Measurements from ENCODE around the gene FAM185A.
A peak's percentile ranks its signal among the peaks of the same experiment; 100 is the strongest.
"Not testable (repeated sequence)": the region's sequence is repeated elsewhere in the genome, so short reads cannot be mapped to it uniquely, and the experiment has no call there.

The FAM185A gene

DNA sequence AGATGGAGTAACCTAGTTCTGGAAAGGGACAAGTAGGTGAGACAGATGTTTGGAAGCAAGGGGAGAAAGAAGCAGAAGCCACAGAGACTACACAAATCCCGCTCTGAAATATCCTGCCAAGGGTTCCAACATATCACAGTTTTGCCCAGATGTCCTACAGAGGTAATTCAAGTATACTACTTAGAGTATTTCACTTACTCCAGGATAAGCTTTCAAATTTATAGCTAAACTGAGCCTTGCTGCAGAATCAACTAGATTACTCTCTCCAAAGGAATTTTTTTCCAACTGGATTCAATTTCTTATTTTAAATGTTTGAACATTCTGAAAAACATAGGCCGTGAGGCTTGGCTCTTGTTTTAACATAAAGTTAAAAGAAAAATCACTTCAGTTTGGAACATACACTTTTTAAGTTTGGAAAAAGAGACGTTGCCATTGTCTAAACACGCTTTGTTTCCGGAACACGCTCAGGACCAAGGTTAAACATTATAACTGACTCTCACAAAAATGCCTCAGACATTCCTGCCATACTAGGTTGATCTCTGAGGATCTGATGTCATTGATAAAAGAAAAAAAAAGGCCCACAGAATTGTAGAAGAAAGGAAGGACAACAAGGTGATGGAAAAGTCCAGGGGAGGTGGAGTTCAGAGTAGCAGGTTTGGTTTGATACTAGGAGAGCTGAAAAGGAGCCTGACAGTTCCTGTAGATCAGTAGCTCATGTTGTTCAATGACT is 74.8 kb downstream of the FAM185A start:
- no peak for FAIRE-seq
- DNase-seq (ENCODE audit: insufficient read length, low spot score) = no peak

DNA sequence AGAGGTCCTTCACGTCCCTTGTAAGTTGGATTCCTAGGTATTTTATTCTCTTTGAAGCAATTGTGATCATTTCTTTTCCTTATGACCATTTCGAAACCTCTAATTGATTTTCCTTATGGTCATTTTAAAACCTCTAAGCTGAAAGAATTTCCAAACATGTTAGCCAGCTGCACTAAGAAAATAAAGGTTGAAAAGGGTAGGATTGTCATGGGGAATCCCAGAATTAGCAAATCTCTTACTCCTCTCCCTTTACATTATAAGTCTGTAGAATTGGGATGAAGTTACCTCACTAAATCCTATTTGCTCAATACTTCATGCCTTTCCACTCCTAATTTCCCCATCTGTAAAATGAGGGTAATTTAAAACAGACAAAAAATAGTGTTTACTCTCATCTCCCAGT is 79.5 kb downstream of the FAM185A start:
- no peak for DNase-seq (ENCODE audit: insufficient read length, low spot score)
- FAIRE-seq = no peak

DNA sequence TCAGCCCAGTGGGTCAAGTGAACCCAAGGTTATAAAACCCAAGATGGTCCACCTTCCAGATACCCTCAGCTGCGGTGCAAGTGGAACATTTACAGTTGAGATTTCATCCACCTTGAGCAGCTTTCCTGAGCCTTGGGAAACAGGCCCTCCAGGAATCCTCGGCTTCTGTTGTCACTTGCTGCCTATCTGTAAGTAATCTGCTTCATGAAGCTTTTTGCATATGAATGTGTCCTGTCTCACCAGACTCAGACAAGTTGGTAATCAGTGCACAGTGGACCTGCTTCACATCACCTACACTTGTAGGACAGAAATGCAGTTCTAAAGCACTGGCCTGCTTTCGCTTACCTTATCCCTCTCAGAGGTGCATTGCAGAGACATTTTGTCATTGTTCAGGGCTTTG is 80.3 kb downstream of the FAM185A start:
- no peak for DNase-seq (ENCODE audit: insufficient read length, low spot score)
- no peak for FAIRE-seq

DNA sequence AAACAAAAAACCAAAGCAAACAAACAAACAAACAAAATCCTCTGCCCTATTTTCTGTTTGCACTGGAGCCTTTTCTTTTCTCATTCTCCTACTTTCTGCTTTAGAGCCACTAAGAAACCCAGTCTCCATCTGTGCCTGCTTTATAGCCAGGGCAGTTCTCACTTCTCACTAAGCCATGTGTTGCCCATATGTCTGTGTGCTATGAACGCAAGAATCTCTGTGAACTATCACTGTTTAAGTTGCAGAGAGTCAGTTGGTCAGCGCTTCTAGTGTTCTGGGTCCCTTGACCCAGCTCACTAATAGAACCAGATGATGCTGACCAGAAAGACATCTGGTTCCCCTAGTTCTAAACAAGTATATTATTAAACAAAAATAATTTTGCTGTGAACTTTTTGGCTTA is 81.4 kb downstream of the FAM185A start:
- FAIRE-seq (no peak), DNase-seq (ENCODE audit: insufficient read length, low spot score) (no peak)

DNA sequence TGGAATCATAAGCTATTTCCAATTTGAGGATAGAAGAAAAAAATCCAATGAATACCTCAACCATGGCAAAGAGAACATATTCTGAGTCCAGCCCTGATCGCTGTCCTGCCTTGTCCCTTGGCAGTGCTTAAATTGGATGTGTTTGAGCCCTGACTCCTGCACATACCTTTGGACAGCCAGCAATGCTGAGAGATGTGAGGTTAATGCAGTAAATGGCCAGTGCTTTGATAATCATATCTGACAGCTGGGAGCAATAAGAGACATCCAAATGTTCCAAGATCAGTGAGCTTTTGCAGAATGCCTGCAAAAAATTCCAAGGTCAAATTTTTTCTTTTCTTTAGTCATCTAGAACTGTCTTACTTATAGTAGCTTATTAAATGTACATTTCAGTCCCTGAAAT is 83.9 kb downstream of the FAM185A start:
- FAIRE-seq (no peak), DNase-seq (ENCODE audit: insufficient read length, low spot score) (no peak)

DNA sequence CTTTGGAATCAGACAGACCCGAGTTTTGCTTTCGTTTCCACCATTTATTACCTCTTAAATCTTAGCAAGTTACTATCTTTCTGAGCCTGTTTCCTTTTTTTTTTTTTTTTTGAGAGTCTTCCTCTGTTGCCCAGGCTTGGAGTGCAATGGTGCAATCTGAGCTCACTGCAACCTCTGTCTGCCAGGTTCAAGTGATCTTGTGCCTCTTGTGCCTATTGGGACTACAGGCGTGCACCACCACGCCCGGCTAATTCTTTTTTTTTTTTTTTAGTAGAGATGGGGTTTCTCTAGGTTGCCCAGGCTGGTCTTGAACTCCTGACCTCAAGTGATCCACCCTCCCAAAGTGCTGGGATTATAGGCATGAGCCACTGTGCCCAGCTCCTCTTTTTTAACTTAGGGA is 84.5 kb downstream of the FAM185A start:
- no peak for DNase-seq (ENCODE audit: insufficient read length, low spot score)
- FAIRE-seq = no peak

DNA sequence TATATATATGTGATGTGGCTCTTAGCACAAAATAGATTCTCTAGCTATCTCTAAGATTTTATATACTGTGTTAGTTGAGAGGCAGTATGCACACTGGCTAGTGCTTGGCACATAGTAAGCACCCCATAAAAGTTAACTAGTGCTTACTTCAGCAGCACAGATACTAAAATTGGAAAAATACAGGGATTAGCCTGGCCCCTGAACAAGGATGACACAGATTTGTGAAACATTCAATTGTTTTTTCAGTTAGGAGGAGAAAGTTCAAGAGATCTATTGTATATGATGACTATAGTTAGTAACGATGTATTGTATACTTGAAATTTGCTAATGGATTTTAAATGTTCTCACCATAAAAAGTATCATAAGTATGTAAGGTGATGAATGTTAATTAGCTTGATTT is 85.7 kb downstream of the FAM185A start:
- DNase-seq (ENCODE audit: insufficient read length, low spot score) (no peak), FAIRE-seq (no peak)

DNA sequence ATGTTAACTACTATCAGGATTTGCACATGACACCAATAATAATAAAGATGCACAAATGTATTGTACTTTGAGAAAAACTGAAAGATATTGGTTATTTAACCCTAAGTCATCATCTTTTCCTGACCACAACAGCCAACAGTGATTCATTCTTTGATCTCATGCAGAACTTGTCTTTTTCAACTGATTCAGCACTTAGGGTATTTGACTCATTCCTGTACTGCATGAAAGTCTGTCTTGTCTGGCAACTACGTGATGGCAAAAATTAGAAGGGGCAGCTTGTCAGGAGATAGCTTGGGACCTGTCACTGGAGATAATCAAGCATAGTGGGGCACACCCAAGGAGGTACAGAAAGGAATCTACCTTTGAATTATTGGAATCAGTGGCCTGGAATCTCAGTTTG is 86.2 kb downstream of the FAM185A start:
- FAIRE-seq (no peak), DNase-seq (ENCODE audit: insufficient read length, low spot score) (peak; percentile 3)

DNA sequence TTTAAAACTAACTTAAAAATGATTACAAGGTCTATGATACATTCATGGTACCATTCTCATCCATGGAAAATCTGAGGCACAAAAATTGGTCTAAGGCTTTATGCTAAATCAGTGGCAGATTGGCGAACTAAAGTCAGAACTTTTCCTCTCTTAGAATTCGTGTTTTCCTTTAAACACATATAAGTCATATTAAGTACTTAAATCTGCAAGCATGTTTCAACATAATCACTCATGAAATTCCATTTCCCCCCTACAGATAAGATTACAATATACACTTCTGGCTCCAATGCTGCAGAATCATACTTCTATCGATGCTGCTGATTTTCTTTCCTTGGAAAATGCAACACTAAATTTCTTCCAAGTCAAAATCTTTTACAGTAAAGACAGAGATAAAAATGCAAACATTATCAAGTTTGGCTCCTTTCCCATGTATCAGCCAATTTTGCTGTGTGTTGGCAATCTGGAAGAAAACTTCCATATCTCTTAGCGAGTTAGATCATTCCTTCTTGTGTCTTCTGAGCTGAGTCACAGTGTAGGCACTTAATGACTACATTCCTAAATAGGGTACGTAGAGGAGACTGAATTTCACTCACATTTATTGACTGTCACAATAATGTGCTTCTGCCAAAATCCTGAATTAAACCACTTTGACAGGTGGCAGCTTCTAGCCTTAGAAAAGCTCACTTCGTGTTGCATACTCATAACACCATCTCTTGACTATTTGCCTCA is 87.6 kb downstream of the FAM185A start:
- DNase-seq (ENCODE audit: insufficient read length, low spot score) = no peak
- FAIRE-seq = no peak

DNA sequence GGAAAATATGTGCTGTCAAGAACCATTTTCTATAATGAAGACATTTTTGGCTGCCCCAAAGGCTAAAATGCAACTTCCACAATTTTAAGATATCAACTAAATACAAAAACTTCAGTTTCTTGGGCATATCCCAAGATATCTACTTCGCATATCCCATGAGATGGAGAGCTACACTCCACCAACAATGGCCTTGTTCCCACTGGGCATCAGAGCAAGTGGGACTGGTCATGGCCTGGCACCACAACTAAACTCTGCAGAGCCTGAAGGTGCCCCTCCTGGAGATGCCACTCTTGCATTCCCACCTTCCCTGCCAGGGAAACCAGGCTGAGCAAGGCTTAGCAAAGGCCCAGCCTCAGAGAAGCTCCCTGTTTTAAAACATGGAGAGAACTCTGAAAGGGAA is 88.2 kb downstream of the FAM185A start:
- no peak for DNase-seq (ENCODE audit: insufficient read length, low spot score)
- no peak for FAIRE-seq

DNA sequence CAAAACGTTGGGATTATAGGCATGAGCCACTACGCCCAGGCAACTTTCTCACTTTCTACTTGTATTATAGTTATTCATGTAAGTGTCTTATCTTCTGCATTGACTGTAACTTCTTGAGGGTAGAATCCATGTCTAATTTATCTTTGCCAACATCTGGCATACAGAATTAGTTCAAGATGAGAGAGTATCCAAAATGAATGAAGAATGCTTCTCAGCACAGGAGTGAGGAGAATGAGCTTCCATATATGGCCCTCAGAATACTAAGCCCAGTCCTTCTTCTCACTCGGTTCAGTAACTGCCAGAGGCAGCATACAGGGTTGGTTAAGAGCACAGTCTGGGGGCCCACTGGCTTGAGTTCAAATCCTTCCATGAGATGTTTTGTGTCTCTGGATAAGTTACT is 89.0 kb downstream of the FAM185A start:
- FAIRE-seq = no peak

DNA sequence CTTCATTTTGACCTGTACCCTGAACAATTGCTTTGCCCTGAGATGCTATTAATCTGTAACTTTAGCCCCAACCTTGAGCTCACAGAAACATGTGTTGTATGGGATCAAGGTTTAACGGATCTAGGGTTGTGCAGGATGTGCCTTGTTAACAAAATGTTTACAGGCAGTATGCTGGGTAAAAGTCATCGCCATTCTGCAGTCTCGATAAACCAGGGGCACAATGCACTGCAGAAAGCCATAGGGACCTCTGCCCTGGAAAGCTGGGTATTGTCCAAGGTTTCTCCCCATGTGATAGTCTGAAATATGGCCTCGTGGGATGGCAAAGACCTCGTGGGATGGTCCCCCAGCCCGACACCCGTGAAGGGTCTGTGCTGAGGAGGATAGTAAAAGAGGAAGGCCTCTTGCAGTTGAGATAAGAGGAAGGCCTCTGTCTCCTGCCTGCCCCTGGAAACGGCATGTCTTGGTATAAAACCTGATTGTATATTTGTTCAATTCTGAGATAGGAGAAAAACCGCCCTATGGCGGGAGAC is 89.8 kb downstream of the FAM185A start:
- FAIRE-seq; DNase-seq (ENCODE audit: insufficient read length, low spot score): not testable (repeated sequence)

More for the DNA sequence above, 89.0 kb downstream of the FAM185A start:
- no peak for DNase-seq (ENCODE audit: insufficient read length, low spot score)

DNA sequence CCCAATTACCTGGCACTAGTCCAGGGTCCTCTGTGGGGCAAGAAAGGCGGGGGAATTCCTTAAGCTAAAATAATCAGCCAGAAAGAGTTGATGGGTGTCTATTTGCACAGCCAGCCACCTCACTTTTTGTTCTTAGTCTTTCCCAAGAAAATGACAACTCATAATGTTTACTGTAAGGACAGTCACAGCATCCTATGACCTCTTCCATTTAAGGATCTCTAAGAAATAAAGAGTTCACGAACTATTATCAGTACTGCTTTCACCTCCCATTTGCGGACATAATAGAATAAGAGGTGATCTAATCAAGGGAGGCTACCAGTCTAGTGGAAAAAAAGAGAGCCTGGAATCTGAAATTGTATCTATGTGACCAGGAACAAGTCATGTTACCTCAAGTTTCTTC is 91.6 kb downstream of the FAM185A start:
- no peak for DNase-seq (ENCODE audit: insufficient read length, low spot score)
- FAIRE-seq = no peak

DNA sequence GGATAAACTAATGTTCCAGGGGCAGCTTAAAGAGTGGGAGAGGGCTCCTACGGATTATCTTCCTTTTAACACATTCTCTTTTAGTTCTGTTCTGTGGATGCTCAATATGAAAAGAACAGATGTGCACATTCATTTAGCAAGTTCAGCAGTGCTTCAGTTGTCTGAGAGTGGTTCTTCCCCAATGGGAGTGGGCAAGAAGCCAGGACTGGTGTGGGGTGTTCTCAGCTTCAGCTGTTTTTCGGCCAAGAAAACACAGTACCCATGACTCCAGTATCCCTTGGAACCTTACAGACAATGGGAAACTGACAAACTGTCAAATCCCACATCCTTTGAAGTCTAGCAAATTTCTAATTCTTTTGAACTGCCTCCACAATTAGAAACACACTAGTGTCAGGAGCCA is 92.5 kb downstream of the FAM185A start:
- no peak for FAIRE-seq
- no peak for DNase-seq (ENCODE audit: insufficient read length, low spot score)

DNA sequence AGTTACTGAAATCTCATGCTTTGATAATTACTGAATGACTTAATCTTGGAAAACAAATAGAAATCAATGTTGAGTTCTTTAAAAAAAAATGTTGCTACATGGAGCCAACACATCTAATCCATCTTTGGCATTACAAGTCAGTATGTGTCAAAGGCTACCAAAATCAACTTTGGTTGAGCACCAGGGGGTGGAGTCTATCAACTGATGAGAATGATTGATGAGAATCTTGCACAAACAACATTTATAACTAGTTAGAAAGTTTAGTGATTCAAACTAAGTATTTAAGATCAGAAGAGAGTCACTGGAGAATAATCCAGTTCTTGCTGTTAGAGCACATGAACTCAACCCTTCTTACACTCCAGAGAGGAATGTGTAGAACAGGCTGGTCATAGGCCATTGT is 93.5 kb downstream of the FAM185A start:
- FAIRE-seq = no peak
- no peak for DNase-seq (ENCODE audit: insufficient read length, low spot score)

DNA sequence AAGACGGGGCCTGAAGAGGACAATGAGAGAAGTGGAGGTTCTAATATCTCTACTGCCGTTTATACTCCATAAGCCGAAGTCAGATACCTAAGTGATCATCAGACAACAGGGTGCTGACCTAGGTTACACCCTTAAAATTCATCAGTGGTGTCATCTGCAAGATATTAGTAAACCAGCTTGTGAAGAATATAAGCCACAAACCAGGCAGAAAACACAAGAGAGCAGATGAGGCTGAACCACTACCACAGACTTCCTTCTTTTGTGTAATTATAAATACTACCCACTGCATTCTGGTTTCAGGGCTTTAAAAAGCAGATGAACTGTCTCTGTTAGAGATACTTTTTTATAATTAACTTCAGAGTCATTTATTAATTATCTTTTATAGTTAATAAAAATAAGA is 95.1 kb downstream of the FAM185A start:
- no peak for FAIRE-seq
- no peak for DNase-seq (ENCODE audit: insufficient read length, low spot score)

DNA sequence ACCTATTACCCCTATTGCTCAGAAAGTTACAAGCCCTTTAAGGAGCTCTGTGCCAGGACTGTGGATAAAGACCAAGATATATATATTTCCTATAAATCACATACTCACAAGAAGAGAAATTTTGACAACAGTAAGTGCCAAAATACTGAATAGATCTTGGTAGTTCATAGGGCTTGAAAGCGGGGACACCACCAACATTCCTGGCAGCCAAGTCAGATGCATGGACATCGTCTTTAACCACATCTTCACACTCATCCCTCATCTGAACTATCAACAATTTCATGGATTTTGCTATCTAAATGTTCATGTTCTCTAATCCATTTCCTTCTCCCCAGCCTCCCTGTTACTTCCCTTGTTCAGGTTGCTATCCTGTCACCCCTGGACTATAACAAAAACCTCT is 96.5 kb downstream of the FAM185A start:
- FAIRE-seq (no peak), DNase-seq (ENCODE audit: insufficient read length, low spot score) (no peak)

DNA sequence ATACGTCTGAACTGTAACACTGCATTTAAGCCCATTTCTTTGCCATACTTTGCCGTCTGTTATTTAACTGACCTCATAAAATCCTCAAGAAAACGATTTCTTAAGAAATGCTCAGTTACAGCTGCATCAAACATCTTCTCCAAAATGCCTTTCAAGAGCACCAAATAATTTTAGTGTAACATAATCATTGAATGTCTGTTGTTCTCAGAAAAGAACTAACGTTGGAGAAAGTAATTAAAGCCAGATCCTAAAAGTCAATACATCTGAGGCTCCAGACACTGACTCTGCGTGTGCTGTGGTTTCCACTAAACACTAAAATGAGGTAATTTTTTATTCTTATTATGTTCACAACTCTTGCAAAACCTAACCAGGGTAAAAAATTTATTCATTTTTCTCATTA is 100.3 kb downstream of the FAM185A start:
- no peak for FAIRE-seq
- no peak for DNase-seq (ENCODE audit: insufficient read length, low spot score)

DNA sequence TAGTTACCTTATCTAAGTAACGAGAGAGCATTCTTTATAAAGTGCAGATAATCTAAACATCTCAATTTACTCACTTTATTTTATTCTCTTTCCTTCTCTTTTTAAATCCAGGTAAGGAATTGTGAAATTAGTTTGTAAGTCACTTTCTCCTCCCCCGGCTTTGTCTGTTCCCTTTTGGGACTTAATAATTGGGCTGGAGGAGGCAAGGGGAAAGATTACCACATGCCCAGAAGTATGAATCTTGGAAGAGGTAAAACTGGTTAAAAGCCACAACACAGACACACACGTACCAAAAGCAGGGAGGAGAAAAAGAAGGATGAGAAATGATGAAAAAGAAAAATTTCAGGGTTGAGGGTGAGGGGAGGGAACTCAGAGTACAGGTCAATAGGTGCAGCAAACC is 100.7 kb downstream of the FAM185A start:
- DNase-seq (ENCODE audit: insufficient read length, low spot score) (no peak), FAIRE-seq (no peak)

DNA sequence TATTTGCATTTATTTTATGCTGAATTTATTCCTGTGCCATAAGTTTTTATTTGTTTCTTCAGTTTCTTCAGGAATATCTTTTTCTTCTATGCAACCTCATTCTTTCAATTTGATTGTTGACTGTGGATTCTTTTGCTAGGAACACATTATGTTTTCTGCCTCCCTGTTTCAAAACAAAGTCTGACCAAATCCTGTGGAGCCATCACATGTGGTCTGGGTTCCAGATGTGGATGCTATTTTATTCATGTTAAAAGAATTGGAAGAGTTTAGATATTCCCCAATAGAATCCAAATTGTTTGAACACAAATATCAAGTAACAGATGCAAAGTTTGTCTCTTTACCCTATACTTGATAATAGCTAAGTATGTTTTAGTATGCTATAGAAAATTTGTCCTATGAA is 107.2 kb downstream of the FAM185A start:
- no peak for FAIRE-seq
- DNase-seq (ENCODE audit: insufficient read length, low spot score) = no peak

Measured in GM19239 (cell line).